ENCODE data around the gene SMIM13.
"Not testable (repeated sequence)": the region's sequence is repeated elsewhere in the genome, so short reads cannot be mapped to it uniquely, and the experiment has no call there.

SMIM13 gene

DNA sequence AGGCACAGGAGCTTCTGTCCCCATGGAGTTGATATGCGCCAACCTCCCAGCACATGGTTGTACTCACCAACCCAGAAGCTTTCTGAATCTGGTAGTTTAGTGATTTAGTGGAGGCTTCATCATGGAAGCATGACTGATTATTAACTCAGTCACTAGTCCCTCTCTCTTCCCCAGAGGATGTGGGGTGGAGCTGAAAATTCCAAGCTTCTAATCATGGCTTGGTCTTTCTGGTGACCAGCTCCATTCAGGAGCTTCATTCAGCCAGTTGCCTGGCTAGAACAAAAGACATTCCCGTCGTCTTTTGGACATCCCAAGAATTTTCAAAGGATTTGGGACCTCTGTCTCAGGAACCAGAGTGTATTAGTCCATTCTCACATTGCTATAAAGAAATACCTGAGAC lies 13.3 kb upstream of the SMIM13 start:
- Histone ChIP-seq H2AFZ (ENCODE audit: low read depth, low read length, severe bottlenecking) (no peak overlapping the region), H3K27ac (ENCODE audit: low read depth, low read length) (no peak overlapping the region), H4K20me1 (ENCODE audit: low read depth, low read length) (no peaks in the 10 kb centered on the region), H3K4me2 (ENCODE audit: low read depth, low read length, poor library complexity, severe bottlenecking) (no peak overlapping the region), H3K79me2 (ENCODE audit: insufficient read depth, low read length) (no peaks in the 10 kb centered on the region), H3K27me3 (ENCODE audit: low read length) (no peaks in the 10 kb centered on the region), H3K9ac (ENCODE audit: low read length) (no peak overlapping the region), H3K36me3 (ENCODE audit: low read length) (no peaks in the 10 kb centered on the region), H3K9me3 (ENCODE audit: insufficient read depth, low read length) (no peaks in the 10 kb centered on the region), H3F3A (ENCODE audit: insufficient read depth) (no peaks in the 10 kb centered on the region), H3K4me3 (ENCODE audit: insufficient read depth, low read length, poor library complexity, severe bottlenecking) (no peak overlapping the region), H3K9me2 (replicated peaks; ENCODE audit: insufficient read depth, low read length) (no peaks in the 10 kb centered on the region)
- no peak for TF ChIP-seq EZH2phosphoT487 (conservative IDR thresholded peaks at IDR 0.05; ENCODE audit: low read length)

DNA sequence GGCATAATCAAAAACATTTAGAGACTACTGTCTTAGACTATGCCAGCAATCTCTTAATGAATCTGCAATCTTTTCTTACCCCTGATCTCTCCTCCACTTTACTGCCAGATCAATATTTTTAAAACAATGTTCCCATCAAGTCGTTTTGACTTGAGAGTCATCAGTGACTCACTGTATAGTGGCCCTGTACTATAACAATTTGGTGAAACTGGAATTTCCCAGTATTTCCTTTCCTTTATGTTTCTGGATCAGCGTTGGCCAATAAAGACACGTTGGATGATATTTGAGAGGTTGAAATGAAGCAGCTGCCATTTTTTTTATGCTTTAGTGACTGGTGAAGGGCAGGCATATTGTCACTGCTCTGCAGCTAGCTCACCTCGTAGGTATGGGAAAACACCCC lies 10.1 kb upstream of the SMIM13 start:
- Histone ChIP-seq H3K36me3 (ENCODE audit: low read length) (no peaks in the 10 kb centered on the region), H3K79me2 (ENCODE audit: insufficient read depth, low read length) (no peaks in the 10 kb centered on the region), H3K27ac (ENCODE audit: low read depth, low read length) (no peak overlapping the region), H3K4me3 (ENCODE audit: insufficient read depth, low read length, poor library complexity, severe bottlenecking) (no peak overlapping the region), H3K4me2 (ENCODE audit: low read depth, low read length, poor library complexity, severe bottlenecking) (no peak overlapping the region), H2AFZ (ENCODE audit: low read depth, low read length, severe bottlenecking) (no peak overlapping the region), H3K9ac (ENCODE audit: low read length) (no peak overlapping the region), H3K9me3 (ENCODE audit: insufficient read depth, low read length) (no peaks in the 10 kb centered on the region; the same call in 1 of the 2 replicates), H3F3A (ENCODE audit: insufficient read depth) (no peaks in the 10 kb centered on the region), H3K27me3 (ENCODE audit: low read length) (no peaks in the 10 kb centered on the region), H3K9me2 (replicated peaks; ENCODE audit: insufficient read depth, low read length) (no peaks in the 10 kb centered on the region), H4K20me1 (ENCODE audit: low read depth, low read length) (no peaks in the 10 kb centered on the region)
- TF ChIP-seq, protein P1, sequence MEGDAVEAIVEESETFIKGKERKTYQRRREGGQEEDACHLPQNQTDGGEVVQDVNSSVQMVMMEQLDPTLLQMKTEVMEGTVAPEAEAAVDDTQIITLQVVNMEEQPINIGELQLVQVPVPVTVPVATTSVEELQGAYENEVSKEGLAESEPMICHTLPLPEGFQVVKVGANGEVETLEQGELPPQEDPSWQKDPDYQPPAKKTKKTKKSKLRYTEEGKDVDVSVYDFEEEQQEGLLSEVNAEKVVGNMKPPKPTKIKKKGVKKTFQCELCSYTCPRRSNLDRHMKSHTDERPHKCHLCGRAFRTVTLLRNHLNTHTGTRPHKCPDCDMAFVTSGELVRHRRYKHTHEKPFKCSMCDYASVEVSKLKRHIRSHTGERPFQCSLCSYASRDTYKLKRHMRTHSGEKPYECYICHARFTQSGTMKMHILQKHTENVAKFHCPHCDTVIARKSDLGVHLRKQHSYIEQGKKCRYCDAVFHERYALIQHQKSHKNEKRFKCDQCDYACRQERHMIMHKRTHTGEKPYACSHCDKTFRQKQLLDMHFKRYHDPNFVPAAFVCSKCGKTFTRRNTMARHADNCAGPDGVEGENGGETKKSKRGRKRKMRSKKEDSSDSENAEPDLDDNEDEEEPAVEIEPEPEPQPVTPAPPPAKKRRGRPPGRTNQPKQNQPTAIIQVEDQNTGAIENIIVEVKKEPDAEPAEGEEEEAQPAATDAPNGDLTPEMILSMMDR (IDR thresholded peaks at IDR 0.05; ENCODE audit: insufficient read depth, low read length, poor library complexity, severe bottlenecking), result no peak

- no peaks in the 10 kb centered on the region; the same call in 1 of the 2 replicates for H3K9me3 ChIP-seq (ENCODE audit: insufficient read depth, low read length)
- TF ChIP-seq EZH2phosphoT487 (conservative IDR thresholded peaks at IDR 0.05; ENCODE audit: low read length), result no peak
- TF ChIP-seq, protein P1 (IDR thresholded peaks at IDR 0.05; ENCODE audit: insufficient read depth, low read length, poor library complexity, severe bottlenecking), result no peak
- H2AFZ ChIP-seq (ENCODE audit: low read depth, low read length, severe bottlenecking), result no peak overlapping the region
- H3K36me3 ChIP-seq (ENCODE audit: low read length), result no peaks in the 10 kb centered on the region
- no peaks in the 10 kb centered on the region for H3K9me2 ChIP-seq (replicated peaks; ENCODE audit: insufficient read depth, low read length)
- no peaks in the 10 kb centered on the region for H3K27me3 ChIP-seq (ENCODE audit: low read length)
- H3K27ac ChIP-seq (ENCODE audit: low read depth, low read length), result no peak overlapping the region
- no peaks in the 10 kb centered on the region for H4K20me1 ChIP-seq (ENCODE audit: low read depth, low read length)
- no peaks in the 10 kb centered on the region for H3K79me2 ChIP-seq (ENCODE audit: insufficient read depth, low read length)
- H3K4me3 ChIP-seq (ENCODE audit: insufficient read depth, low read length, poor library complexity, severe bottlenecking), result no peak overlapping the region
- no peaks in the 10 kb centered on the region for H3F3A ChIP-seq (ENCODE audit: insufficient read depth)
- no peak overlapping the region for H3K9ac ChIP-seq (ENCODE audit: low read length)
- no peak overlapping the region for H3K4me2 ChIP-seq (ENCODE audit: low read depth, low read length, poor library complexity, severe bottlenecking)
These were observed 9.7 kb upstream of the SMIM13 start for GRCh38 chr6:11083956-11084355.

DNA sequence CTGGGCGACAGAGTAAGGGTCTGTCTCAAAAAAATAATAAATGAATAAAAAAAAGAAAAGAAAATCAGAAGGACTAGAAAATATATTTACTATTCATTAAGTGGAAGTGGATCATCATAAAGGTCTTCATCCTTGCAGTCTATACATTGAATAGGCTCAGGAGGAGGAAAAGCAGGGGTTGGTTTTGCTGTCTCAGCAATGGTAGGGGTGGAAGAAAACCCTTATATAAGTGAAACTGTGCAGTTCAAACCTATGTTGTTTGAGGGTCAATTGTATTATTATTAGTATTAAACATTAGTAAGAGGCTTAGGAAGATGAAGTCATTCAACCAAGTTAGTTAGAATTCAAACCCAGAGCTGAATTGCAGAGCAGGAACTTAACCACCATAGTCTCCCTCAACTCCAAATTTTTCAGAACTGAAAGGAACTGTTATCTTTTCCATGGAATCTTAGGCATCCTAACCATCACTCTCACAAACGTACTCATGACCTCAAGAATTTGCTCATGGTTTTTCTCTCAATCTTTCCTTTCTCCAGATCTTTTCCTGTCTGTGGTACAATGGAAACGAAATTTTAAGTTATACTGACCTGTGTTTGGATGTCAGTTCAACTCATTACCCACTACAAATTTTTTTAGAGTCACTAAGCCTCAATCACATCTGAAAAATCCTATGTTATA lies 7.7 kb upstream of the SMIM13 start:
- Histone ChIP-seq H3K27ac (ENCODE audit: low read depth, low read length) (no peak overlapping the region), H3F3A (ENCODE audit: insufficient read depth) (no peaks in the 10 kb centered on the region), H3K9ac (ENCODE audit: low read length) (no peak overlapping the region), H3K9me2 (replicated peaks; ENCODE audit: insufficient read depth, low read length) (no peaks in the 10 kb centered on the region), H3K79me2 (ENCODE audit: insufficient read depth, low read length) (no peaks in the 10 kb centered on the region), H4K20me1 (ENCODE audit: low read depth, low read length) (no peaks in the 10 kb centered on the region), H3K9me3 (ENCODE audit: insufficient read depth, low read length) (no peaks in the 10 kb centered on the region; the same call in 1 of the 2 replicates), H3K4me3 (ENCODE audit: insufficient read depth, low read length, poor library complexity, severe bottlenecking) (no peak overlapping the region), H3K36me3 (ENCODE audit: low read length) (no peaks in the 10 kb centered on the region), H3K4me2 (ENCODE audit: low read depth, low read length, poor library complexity, severe bottlenecking) (no peak overlapping the region), H3K27me3 (ENCODE audit: low read length) (no peaks in the 10 kb centered on the region), H2AFZ (ENCODE audit: low read depth, low read length, severe bottlenecking) (no peak overlapping the region)
- TF ChIP-seq, protein P1 (IDR thresholded peaks at IDR 0.05; ENCODE audit: insufficient read depth, low read length, poor library complexity, severe bottlenecking), result no peak
- no peak for TF ChIP-seq EZH2phosphoT487 (conservative IDR thresholded peaks at IDR 0.05; ENCODE audit: low read length)

DNA sequence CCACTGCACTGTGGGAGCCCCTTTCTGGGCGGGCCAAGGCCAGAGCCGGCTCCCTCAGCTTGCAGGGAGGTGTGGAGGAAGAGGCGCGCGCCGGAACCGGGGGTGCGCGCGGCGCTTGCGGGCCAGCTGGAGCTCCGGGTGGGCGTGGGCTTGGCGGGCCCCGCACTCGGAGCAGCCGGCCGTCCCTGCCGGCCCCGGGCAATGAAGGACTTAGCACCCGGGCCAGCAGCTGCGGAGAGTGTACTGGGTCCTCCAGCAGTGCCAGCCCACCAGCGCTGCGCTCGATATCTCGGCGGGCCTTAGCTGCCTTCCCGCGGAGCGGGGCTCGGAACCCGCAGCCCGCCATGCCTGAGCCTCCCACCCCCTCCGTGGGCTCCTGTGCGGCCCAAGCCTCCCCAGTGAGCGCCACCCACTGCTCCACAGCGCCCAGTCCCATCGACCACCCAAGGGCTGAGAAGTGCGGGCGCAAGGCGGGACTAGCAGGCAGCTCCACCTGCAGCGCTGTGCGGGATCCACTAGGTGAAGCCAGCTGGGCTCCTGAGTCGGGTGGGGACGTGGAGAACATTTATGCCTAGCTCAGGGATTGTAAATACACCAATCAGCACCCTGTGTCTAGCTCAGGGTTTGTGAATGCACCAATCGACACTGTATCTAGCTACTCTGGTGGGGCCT lies 6.4 kb upstream of the SMIM13 start:
- not testable (repeated sequence) for H3K4me3 ChIP-seq (ENCODE audit: insufficient read depth, low read length, poor library complexity, severe bottlenecking)

More for the DNA sequence above, 6.4 kb upstream of the SMIM13 start:
- H3K36me3 ChIP-seq (ENCODE audit: low read length); H2AFZ ChIP-seq (ENCODE audit: low read depth, low read length, severe bottlenecking); H3K9me3 ChIP-seq (ENCODE audit: insufficient read depth, low read length); H3K9me2 ChIP-seq (replicated peaks; ENCODE audit: insufficient read depth, low read length); H3K9ac ChIP-seq (ENCODE audit: low read length); H3K27me3 ChIP-seq (ENCODE audit: low read length); H4K20me1 ChIP-seq (ENCODE audit: low read depth, low read length); H3K27ac ChIP-seq (ENCODE audit: low read depth, low read length); H3F3A ChIP-seq (ENCODE audit: insufficient read depth); H3K4me2 ChIP-seq (ENCODE audit: low read depth, low read length, poor library complexity, severe bottlenecking); H3K79me2 ChIP-seq (ENCODE audit: insufficient read depth, low read length): not testable (repeated sequence)

Data from SU-DHL-6 (cell line).